ENCODE measurements around the gene RPL6. TPM values are rescaled to one million over a fixed set of nuclear protein-coding genes. Genes with fewer than 3 reads are reported as not detected.
"Not testable (repeated sequence)": the region's sequence is repeated elsewhere in the genome, so short reads cannot be mapped to it uniquely, and the experiment has no call there.

The RPL6 gene
- polyA plus RNA-seq, 1 experiment, result 1,566 TPM

GRCh38 chr12:112401054-112401453 lies 8.4 kb downstream of the RPL6 start:
- ChIA-PET CTCF (interaction anchor here (1.4 kb wide), 1 partner anchor 203 kb away, joined by 5 read pairs; no protein-coding TSS in a partner anchor), POLR2A (no interaction called here)
- H3K27me3 ChIP-seq (ENCODE audit: control insufficient read depth, insufficient read depth, low read length), result no peaks in the 10 kb centered on the region
- TF ChIP-seq, protein P1, sequence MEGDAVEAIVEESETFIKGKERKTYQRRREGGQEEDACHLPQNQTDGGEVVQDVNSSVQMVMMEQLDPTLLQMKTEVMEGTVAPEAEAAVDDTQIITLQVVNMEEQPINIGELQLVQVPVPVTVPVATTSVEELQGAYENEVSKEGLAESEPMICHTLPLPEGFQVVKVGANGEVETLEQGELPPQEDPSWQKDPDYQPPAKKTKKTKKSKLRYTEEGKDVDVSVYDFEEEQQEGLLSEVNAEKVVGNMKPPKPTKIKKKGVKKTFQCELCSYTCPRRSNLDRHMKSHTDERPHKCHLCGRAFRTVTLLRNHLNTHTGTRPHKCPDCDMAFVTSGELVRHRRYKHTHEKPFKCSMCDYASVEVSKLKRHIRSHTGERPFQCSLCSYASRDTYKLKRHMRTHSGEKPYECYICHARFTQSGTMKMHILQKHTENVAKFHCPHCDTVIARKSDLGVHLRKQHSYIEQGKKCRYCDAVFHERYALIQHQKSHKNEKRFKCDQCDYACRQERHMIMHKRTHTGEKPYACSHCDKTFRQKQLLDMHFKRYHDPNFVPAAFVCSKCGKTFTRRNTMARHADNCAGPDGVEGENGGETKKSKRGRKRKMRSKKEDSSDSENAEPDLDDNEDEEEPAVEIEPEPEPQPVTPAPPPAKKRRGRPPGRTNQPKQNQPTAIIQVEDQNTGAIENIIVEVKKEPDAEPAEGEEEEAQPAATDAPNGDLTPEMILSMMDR (IDR thresholded peaks at IDR 0.05; ENCODE audit: insufficient read depth, low read depth, low read length), result no peak
- no peak for DNase-seq (ENCODE audit: low read depth)
- peaks cover 12% of the 10 kb centered on the region for H3K36me3 ChIP-seq (ENCODE audit: control insufficient read depth, insufficient read depth, low read length)
- H3K4me3 ChIP-seq (ENCODE audit: low read depth, low read length), result no peak overlapping the region

GRCh38 chr12:112393328-112393727 lies 16.1 kb downstream of the RPL6 start:
- ChIA-PET CTCF (interaction anchor here (1.2 to 1.3 kb wide), 2 partner anchors 18 to 195 kb away, joined by 3 to 5 read pairs; no protein-coding TSS in a partner anchor), POLR2A (no interaction called here)

DNA sequence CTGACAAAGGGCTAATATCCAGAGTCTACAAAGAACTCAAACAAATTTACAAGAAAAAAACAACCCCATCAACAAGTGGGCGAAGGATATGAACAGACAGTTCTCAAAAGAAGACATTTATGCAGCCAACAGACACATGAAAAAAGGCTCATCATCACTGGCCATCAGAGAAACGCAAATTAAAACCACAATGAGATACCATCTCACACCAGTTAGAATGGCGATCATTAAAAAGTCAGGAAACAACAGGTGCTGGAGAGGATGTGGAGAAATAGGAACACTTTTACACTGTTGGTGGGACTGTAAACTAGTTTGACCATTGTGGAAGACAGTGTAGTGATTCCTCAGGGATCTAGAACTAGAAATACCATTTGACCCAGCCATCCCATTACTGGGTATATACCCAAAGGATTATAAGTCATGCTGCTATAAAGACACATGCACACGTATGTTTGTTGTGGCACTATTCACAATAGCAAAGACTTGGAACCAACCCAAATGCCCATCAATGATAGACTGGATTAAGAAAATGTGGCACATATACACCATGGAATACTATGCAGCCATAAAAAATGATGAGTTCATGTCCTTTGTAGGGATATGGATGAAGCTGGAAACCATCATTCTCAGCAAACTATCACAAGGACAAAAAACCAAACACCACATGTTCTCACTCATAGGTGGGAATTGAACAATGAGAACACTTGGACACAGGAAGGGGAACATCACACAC lies 19.3 kb downstream of the RPL6 start:
- POLR2A ChIA-PET; H3K4me3 ChIP-seq (ENCODE audit: low read depth, low read length); H3K36me3 ChIP-seq (ENCODE audit: control insufficient read depth, insufficient read depth, low read length); H3K27me3 ChIP-seq (ENCODE audit: control insufficient read depth, insufficient read depth, low read length); DNase-seq (ENCODE audit: low read depth): not testable (repeated sequence)
- CTCF ChIA-PET, result interaction anchor here (0.6 to 0.7 kb wide), 2 partner anchors 192 to 203 kb away, joined by 3 to 4 read pairs; no protein-coding TSS in a partner anchor

More at GRCh38 chr12:112393328-112393727, 16.1 kb downstream of the RPL6 start:
- no peaks in the 10 kb centered on the region for H3K27me3 ChIP-seq (ENCODE audit: control insufficient read depth, insufficient read depth, low read length)
- H3K36me3 ChIP-seq (ENCODE audit: control insufficient read depth, insufficient read depth, low read length), result no peaks in the 10 kb centered on the region
- TF ChIP-seq, protein P1 (IDR thresholded peaks at IDR 0.05; ENCODE audit: insufficient read depth, low read depth, low read length), result no peak
- DNase-seq (ENCODE audit: low read depth), result no peak
- no peak overlapping the region for H3K4me3 ChIP-seq (ENCODE audit: low read depth, low read length)

DNA sequence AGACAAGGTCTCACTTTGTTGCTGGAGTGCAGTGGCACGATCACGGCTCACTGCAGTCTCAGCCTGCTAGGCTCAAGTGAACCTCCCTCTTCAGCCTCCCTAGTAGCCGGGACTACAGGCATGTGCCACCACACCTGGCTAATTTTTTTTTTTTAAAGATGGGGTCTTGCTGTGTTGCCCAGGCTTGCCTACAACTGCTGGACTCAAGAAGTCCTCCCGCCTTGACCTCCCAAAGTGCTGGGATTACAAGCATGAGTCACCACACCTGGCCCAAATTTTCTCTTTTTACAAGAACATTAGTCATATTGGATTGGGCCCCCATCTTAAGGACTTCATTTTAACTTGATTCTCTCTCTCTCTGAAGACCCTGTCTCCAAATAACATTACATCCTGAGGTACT lies 20.2 kb downstream of the RPL6 start:
- H3K36me3 ChIP-seq (ENCODE audit: control insufficient read depth, insufficient read depth, low read length), result no peaks in the 10 kb centered on the region
- no peak overlapping the region for H3K4me3 ChIP-seq (ENCODE audit: low read depth, low read length)
- no peaks in the 10 kb centered on the region for H3K27me3 ChIP-seq (ENCODE audit: control insufficient read depth, insufficient read depth, low read length)
- no peak for DNase-seq (ENCODE audit: low read depth)
- ChIA-PET CTCF (interaction anchor here (3.3 kb wide), 1 partner anchor 191 kb away, joined by 90 read pairs; no protein-coding TSS in a partner anchor), POLR2A (no interaction called here)
- TF ChIP-seq, protein P1 (IDR thresholded peaks at IDR 0.05; ENCODE audit: insufficient read depth, low read depth, low read length), result no peak

GRCh38 chr12:112386726-112387125 lies 22.7 kb downstream of the RPL6 start:
- CTCF ChIA-PET, result interaction anchor here (0.6 to 3.3 kb wide), 37 partner anchors 9 to 450 kb away, joined by 3 to 90 read pairs (median 4); no protein-coding TSS in a partner anchor
- TF ChIP-seq, protein P1 (IDR thresholded peaks at IDR 0.05; ENCODE audit: insufficient read depth, low read depth, low read length), result no peak

More at GRCh38 chr12:112386726-112387125, 22.7 kb downstream of the RPL6 start:
- DNase-seq (ENCODE audit: low read depth), result no peak
- POLR2A ChIA-PET, result no interaction called here
- H3K27me3 ChIP-seq (ENCODE audit: control insufficient read depth, insufficient read depth, low read length), result no peaks in the 10 kb centered on the region
- H3K36me3 ChIP-seq (ENCODE audit: control insufficient read depth, insufficient read depth, low read length), result no peaks in the 10 kb centered on the region
- H3K4me3 ChIP-seq (ENCODE audit: low read depth, low read length), result no peak overlapping the region

Measured in BJ (cell line).